K562 (cell line): ENCODE data around the gene AFAP1. TPM values are rescaled to one million over a fixed set of nuclear protein-coding genes. Genes with fewer than 3 reads are reported as not detected.

Source experiments
- ATAC-seq: fragments of 200-7000 bp; cut with Tn5 transposase; 3 replicates; pipeline ENCODE4 v1.9.1; 2020; ENCODE audit warnings: moderate library complexity
- BruUV-seq: library from RNA; stranded (reverse); fragments of 400-500 nt; replicated peaks from 2 replicates; lab custom pipeline; 2021; lab: Mats Ljungman, UMichigan
- CTCF ChIA-PET: fragments of 300-600 bp; formaldehyde crosslinking; extraction: SDS; loops from one replicate; lab custom pipeline; 2021; ENCODE audit warnings: low intra/inter-chr PET ratio; lab: Yijun Ruan, JAX
- POLR2A ChIA-PET: fragments of 300-600, 350-650 bp; sonication (Branson Sonifier 250); formaldehyde crosslinking; extraction: SDS; loops from one replicate; lab custom pipeline; 2021; ENCODE audit warnings: antibody characterized with exemption, inconsistent platforms; lab: Yijun Ruan, JAX
- DNase-seq, 4 experiments: peaks; one replicate each; pipeline versions ENCODE4 v3.0.0 to v3.0.0-alpha.2; 2011 to 2018; ENCODE audit warnings: low spot score in 3 of 4, mixed read lengths in 3 of 4; ENCODE audit errors: extremely low read depth in 1 of 4
- FAIRE-seq: peaks from 2 replicates; lab custom pipeline; 2011; peaks lifted over from hg19 to GRCh38; lab: Jason Lieb, UNC
- H2AFZ ChIP-seq: 2 replicates; pipeline ENCODE4 v1.6.0; 2011; ENCODE audit warnings: low read depth, low read length, control low read depth, inconsistent platforms
- H3K27ac ChIP-seq: fragments of 200-600 bp; 3 replicates; pipeline ENCODE4 v1.8.0; 2011; ENCODE audit warnings: low read depth, mild to moderate bottlenecking, control low read depth, inconsistent platforms, low read length, moderate library complexity, mixed read lengths; ENCODE audit errors: extremely low read depth
- H3K27me3 ChIP-seq, 2 experiments: fragments of 300-600 bp in 1 of 2; 2 replicates in 1 of 2; 3 replicates in 1 of 2; pipeline versions ENCODE4 v1.6.0 to v1.8.0; 2011; ENCODE audit warnings: inconsistent platforms in 2 of 2, low read length in 2 of 2, mild to moderate bottlenecking in 1 of 2, mixed read lengths in 1 of 2, moderate library complexity in 1 of 2; ENCODE audit not compliant: control insufficient read depth in 2 of 2, insufficient read depth in 2 of 2
- H3K36me3 ChIP-seq: fragments of 300-600 bp; 3 replicates; pipeline ENCODE4 v1.8.0; 2011; ENCODE audit warnings: mild to moderate bottlenecking, low read length, inconsistent platforms; ENCODE audit not compliant: control insufficient read depth, insufficient read depth
- H3K4me1 ChIP-seq, 2 experiments: fragments of 200-600 bp in 1 of 2; replicated peaks in 1 of 2; 2 replicates in 1 of 2; 3 replicates in 1 of 2; pipeline versions ENCODE4 v1.5.1 to v1.8.0; 2011; ENCODE audit warnings: inconsistent platforms in 2 of 2, low read length in 2 of 2, mild to moderate bottlenecking in 1 of 2, mixed read lengths in 1 of 2, moderate library complexity in 1 of 2; ENCODE audit not compliant: control insufficient read depth in 2 of 2, insufficient read depth in 2 of 2
- H3K4me2 ChIP-seq: 2 replicates; pipeline ENCODE4 v1.6.1; 2011; ENCODE audit warnings: low read length, control low read depth, inconsistent platforms, mixed read lengths; ENCODE audit not compliant: insufficient read depth
- H3K4me3 ChIP-seq: fragments of 200-600 bp; sonication (generic), shearing (Covaris generic); 2 replicates; pipeline ENCODE4 v1.5.1; 2016; ENCODE audit warnings: control low read depth, inconsistent platforms
- H3K79me2 ChIP-seq: fragments of 200-600 bp; 3 replicates; pipeline ENCODE4 v1.8.0; 2011; ENCODE audit warnings: low read length, inconsistent platforms; ENCODE audit not compliant: control insufficient read depth, insufficient read depth
- H3K9ac ChIP-seq, 2 experiments: 2 replicates each; pipeline versions ENCODE4 v1.6.0 to v1.6.1; 2011; ENCODE audit warnings: low read depth in 2 of 2, low read length in 2 of 2, control low read depth in 1 of 2, inconsistent platforms in 1 of 2, mild to moderate bottlenecking in 1 of 2, mixed read lengths in 1 of 2; ENCODE audit not compliant: insufficient read depth in 1 of 2
- H3K9me1 ChIP-seq: one replicate; pipeline ENCODE4 v1.6.0; 2011; ENCODE audit warnings: inconsistent platforms, mild to moderate bottlenecking, low read length, moderate library complexity; ENCODE audit not compliant: control insufficient read depth, insufficient read depth
- H3K9me3 ChIP-seq: replicated peaks from 2 replicates; pipeline ENCODE4 v1.5.1; 2011; ENCODE audit warnings: low read depth, low read length, inconsistent platforms; ENCODE audit not compliant: control insufficient read depth, insufficient read depth
- H4K20me1 ChIP-seq: replicated peaks from 2 replicates; pipeline ENCODE4 v1.6.1; 2011; ENCODE audit warnings: low read length, inconsistent platforms, mixed read lengths; ENCODE audit not compliant: control insufficient read depth, insufficient read depth
- BCOR ChIP-seq: fragments of 450-650 bp; IDR thresholded peaks from 2 replicates; pipeline ENCODE4 v1.6.1; 2016
- CEBPB ChIP-seq: fragments of 450-650 bp; IDR thresholded peaks from 2 replicates; pipeline ENCODE4 v1.6.1; 2016; ENCODE audit warnings: missing genetic modification characterization, missing compliant biosample characterization
- CEBPG ChIP-seq, 3 experiments: fragments of 200-800 bp in 1 of 3; sonication (Bioruptor generic) in 1 of 3; sonication (generic) in 1 of 3; formaldehyde crosslinking in 1 of 3; IDR thresholded peaks in 2 of 3; conservative IDR thresholded peaks in 1 of 3; 2 replicates each; pipeline versions ENCODE4 v1.6.1 to v1.8.0; 2016 to 2022; ENCODE audit warnings: missing compliant biosample characterization in 2 of 3, missing genetic modification characterization in 2 of 3, mild to moderate bottlenecking in 1 of 3, missing genetic modification reagents in 1 of 3
- FIP1L1 ChIP-seq: fragments of 200-400 bp; formaldehyde crosslinking; IDR thresholded peaks from 2 replicates; pipeline ENCODE4 v1.6.1; 2018; ENCODE audit warnings: mild to moderate bottlenecking, low read depth, low read length; ENCODE audit not compliant: poor library complexity, severe bottlenecking
- HNRNPK ChIP-seq: fragments of 200-400 bp; formaldehyde crosslinking; IDR thresholded peaks from one replicate; pipeline ENCODE4 v1.6.1; 2018; ENCODE audit warnings: mild to moderate bottlenecking, low read depth, low read length; ENCODE audit not compliant: poor library complexity, severe bottlenecking
- ILF3 ChIP-seq: fragments of 450-650 bp; IDR thresholded peaks from 2 replicates; pipeline ENCODE4 v1.6.1; 2018; ENCODE audit warnings: antibody characterized with exemption, mild to moderate bottlenecking, moderate library complexity, borderline replicate concordance
- MTF1 ChIP-seq: fragments of 250-450 bp; sonication (Bioruptor Pico); IDR thresholded peaks from 2 replicates; pipeline ENCODE4 v1.9.0; 2021; ENCODE audit warnings: moderate library complexity, mild to moderate bottlenecking, inconsistent platforms, borderline replicate concordance
- ZBED1 ChIP-seq: IDR thresholded peaks from 2 replicates; pipeline ENCODE4 v1.6.1; 2014
- ZNF280B ChIP-seq: fragments of 250-450 bp; sonication (Bioruptor Pico); IDR thresholded peaks from 2 replicates; pipeline ENCODE4 v1.5.1; 2021; ENCODE audit warnings: mild to moderate bottlenecking
- ZNF507 ChIP-seq: conservative IDR thresholded peaks from 2 replicates; pipeline ENCODE4 v1.6.1; 2017; ENCODE audit warnings: missing genetic modification characterization, missing compliant biosample characterization
- ZNF589 ChIP-seq: fragments of 200-800 bp; sonication (Bioruptor generic); IDR thresholded peaks from 2 replicates; pipeline ENCODE4 v1.6.1; 2016; ENCODE audit warnings: low read depth, missing genetic modification characterization, missing compliant biosample characterization
- WGBS: fragments of 100-300 bp; shearing (Covaris generic); methylation state at CpG from one replicate; pipeline ENCODE4 v1.1.6; 2016; ENCODE audit warnings: low coverage, mixed read lengths; ENCODE audit not compliant: insufficient coverage; ENCODE audit errors: missing lambda C conversion rate; 5-methylcytosine and 5-hydroxymethylcytosine counted together
- in situ Hi-C: fragments of 300-500 bp; cut with MboI; formaldehyde crosslinking; loops from 4 replicates; pipeline ENCODE4 v1.15.0; 2018; ENCODE audit warnings: inconsistent platforms, mixed read lengths
- intact Hi-C: fragments of 100-400 bp; cut with micrococcal nuclease; formaldehyde crosslinking; loops from 2 replicates; pipeline ENCODE4 v1.14.2; 2022
- polyA plus RNA-seq, 8 experiments: library from polyadenylated mRNA; depleted of rRNA in 4 of 8; stranded (reverse) in 5 of 8; unstranded in 3 of 8; fragments of >200 nt; fragmentation: Nextera tagmentation in 2 of 8; fragmentation: Illumina TruSeq in 1 of 8; extraction: Ambion mirVana in 2 of 8; extraction: Trizol in 1 of 8; gene quantifications; 2 replicates each; pipeline versions ENCODE4 v1.2.1 to v1.2.3, GENCODE V29; 2011 to 2014; ENCODE audit warnings: inconsistent platforms in 1 of 8, missing spikeins in 1 of 8
- total RNA-seq, 7 experiments: library from RNA; depleted of rRNA in 6 of 7; stranded (reverse); fragments of >200 nt in 6 of 7; fragmentation: Illumina TruSeq in 2 of 7; extraction: Trizol in 2 of 7; gene quantifications; 2 replicates each; pipeline versions ENCODE4 v1.2.1 to v1.2.3, GENCODE V29; 2011 to 2021; ENCODE audit warnings: low replicate concordance in 1 of 7
- TF ChIP-seq, protein P1 (sequence below): sonication (generic); formaldehyde crosslinking; IDR thresholded peaks from 2 replicates; pipeline ENCODE4 v1.8.0; 2022; ENCODE audit warnings: missing genetic modification reagents, mild to moderate bottlenecking, borderline replicate concordance
- TF ChIP-seq, protein P2 (sequence below), 2 experiments: fragments of 450-650 bp in 1 of 2; sonication (generic) in 1 of 2; formaldehyde crosslinking in 1 of 2; IDR thresholded peaks in 1 of 2; conservative IDR thresholded peaks in 1 of 2; 2 replicates each; pipeline versions ENCODE4 v1.6.1 to v1.8.1; 2016 to 2023; ENCODE audit warnings: mild to moderate bottlenecking in 2 of 2, moderate library complexity in 2 of 2, inconsistent platforms in 1 of 2, missing genetic modification reagents in 1 of 2

The AFAP1 gene
- total and polyA plus RNA-seq, 9 of the 15 experiments (the other 6 are each of a cell fraction or from before 2014, with no cell fraction given) = 0.07 to 0.42 (median 0.12) TPM; not detected in 1

DNA sequence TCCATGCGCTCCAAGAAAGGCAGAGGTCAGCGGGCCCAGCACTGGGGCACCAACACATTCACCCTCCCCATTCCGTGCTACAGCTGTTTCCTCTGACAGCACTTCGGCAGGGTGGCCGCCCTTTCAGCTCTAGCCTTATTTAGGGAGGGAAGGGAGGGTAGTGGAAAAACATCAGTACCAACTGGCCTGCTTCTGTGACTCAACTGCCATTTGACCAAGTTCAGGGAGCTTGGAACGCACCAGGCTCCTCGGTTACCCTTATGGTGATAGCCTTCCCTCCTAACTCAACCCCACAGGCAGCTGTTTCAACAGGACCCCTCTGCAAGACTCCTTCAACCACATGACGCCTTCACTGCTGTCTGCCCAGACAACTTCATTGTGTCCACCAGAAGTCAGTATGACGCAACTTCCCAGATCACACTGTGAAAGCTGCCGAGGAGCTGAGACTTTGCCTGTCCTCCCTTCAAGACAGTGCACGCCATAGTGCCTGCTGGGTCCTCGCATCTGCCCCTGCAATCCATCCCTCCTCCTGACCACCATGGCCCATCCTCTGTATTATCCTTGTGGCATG is 132.2 kb downstream of the AFAP1 start:
- Histone ChIP-seq H2AFZ (no peak overlapping the region), H3K9ac (no peak overlapping the region)
- no peak for TF ChIP-seq ZNF589 (CRISPR knock-in tag)
- TF ChIP-seq ILF3 = no peak
- TF ChIP-seq ZBED1 = no peak
- TF ChIP-seq ZNF280B (CRISPR knock-in tag) = no peak
- no peak for TF ChIP-seq ZNF507 (tag)
- TF ChIP-seq CEBPB (tag) = peak; percentile 78
- TF ChIP-seq MTF1 (CRISPR knock-in tag) = no peak
- no peak for TF ChIP-seq BCOR
- TF ChIP-seq, protein P1, sequence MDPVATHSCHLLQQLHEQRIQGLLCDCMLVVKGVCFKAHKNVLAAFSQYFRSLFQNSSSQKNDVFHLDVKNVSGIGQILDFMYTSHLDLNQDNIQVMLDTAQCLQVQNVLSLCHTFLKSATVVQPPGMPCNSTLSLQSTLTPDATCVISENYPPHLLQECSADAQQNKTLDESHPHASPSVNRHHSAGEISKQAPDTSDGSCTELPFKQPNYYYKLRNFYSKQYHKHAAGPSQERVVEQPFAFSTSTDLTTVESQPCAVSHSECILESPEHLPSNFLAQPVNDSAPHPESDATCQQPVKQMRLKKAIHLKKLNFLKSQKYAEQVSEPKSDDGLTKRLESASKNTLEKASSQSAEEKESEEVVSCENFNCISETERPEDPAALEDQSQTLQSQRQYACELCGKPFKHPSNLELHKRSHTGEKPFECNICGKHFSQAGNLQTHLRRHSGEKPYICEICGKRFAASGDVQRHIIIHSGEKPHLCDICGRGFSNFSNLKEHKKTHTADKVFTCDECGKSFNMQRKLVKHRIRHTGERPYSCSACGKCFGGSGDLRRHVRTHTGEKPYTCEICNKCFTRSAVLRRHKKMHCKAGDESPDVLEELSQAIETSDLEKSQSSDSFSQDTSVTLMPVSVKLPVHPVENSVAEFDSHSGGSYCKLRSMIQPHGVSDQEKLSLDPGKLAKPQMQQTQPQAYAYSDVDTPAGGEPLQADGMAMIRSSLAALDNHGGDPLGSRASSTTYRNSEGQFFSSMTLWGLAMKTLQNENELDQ = no peak
- no peak for TF ChIP-seq HNRNPK
- peak; percentile 82 for TF ChIP-seq CEBPG (CRISPR knock-in tag; IDR thresholded peaks at IDR 0.05)
- peak; percentile 66 to 69 for TF ChIP-seq CEBPG (tag; conservative IDR thresholded peaks at IDR 0.05 in 1 of 2, IDR thresholded peaks at IDR 0.05 in 1 of 2)
- TF ChIP-seq, protein P2, sequence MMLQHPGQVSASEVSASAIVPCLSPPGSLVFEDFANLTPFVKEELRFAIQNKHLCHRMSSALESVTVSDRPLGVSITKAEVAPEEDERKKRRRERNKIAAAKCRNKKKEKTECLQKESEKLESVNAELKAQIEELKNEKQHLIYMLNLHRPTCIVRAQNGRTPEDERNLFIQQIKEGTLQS (IDR thresholded peaks at IDR 0.05) = peak; percentile 61; the same call in 1 of the 2 replicates
- TF ChIP-seq, protein P2 (CRISPR knock-in tag; conservative IDR thresholded peaks at IDR 0.05) = no peak
- no peak for TF ChIP-seq FIP1L1
- TF ChIP-seq, all 486 proteins: peak for 3
- H3K27me3 ChIP-seq = peaks cover 35 to 70% of the 10 kb centered on the region in 2 experiments
- intact Hi-C loops (loop anchor here (10.0 kb wide), 1 partner anchor 613 kb away; the partner anchor contains the start of gene SORCS2), in situ Hi-C loops (no loop called here)
- H3K9me1 ChIP-seq = no peaks in the 10 kb centered on the region
- ChIA-PET CTCF (no interaction called here), POLR2A (interaction anchor here (0.7 to 1.3 kb wide), 3 partner anchors 9 to 42 kb away, joined by 3 read pairs; no protein-coding TSS in a partner anchor)
- FAIRE-seq (no peak), ATAC-seq (no peak; the same call in 2 of the 3 replicates), DNase-seq (no peak)
- no peaks in the 10 kb centered on the region for H3K36me3 ChIP-seq
- peaks cover 4% of the 10 kb centered on the region; the same call in 1 of the 2 replicates for H4K20me1 ChIP-seq
- no peaks in the 10 kb centered on the region for H3K9me3 ChIP-seq
- no peaks in the 10 kb centered on the region for H3K79me2 ChIP-seq
- WGBS = 11% methylated on average over 12 of the region's 12 CpGs
- H3K4me1 ChIP-seq = no peaks in the 10 kb centered on the region; a peak in 2 of 5 replicates
- H3K4me2 ChIP-seq = no peak overlapping the region
- no peak overlapping the region for H3K4me3 ChIP-seq
- no peak overlapping the region; the same call in 2 of the 3 replicates for H3K27ac ChIP-seq
- BruUV-seq = no TSS peak
